ENCODE measurements around the gene POLRMT. TPM values are rescaled to one million over a fixed set of nuclear protein-coding genes. Genes with fewer than 3 reads are reported as not detected.

POLRMT gene
- total RNA-seq, 4 donors from 2014 or later = 22.1 to 39.5 (median 28.1) TPM

DNA sequence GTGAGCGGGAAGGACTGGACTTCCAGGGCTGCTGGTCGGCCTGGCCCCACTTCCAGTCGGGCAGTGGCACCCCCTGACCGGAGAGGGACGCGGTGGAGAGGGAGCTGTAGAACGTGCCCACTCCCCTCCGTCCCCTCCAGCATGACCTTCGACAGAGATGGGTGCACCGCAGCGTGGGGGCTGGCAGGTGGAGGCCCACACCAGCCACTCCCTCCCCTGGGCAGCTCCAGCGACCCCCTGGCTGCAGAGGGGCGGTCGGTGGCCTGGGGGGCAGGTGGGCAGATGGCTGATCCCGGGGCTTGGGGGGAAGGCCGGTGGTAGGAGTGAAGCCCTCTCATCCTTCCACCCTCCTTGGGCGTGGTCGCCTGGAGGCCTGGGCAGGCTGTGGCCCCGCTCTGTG is 41.2 kb downstream of the POLRMT start:
- Histone ChIP-seq H3K4me3 (no peak overlapping the region), H3K9me3 (peaks cover 0 to 4% (median 0%) of the 10 kb centered on the region in 3 donors), H3K36me3 (no peaks in the 10 kb centered on the region), H3K4me1 (peaks cover 0 to 33% (median 7%) of the 10 kb centered on the region in 3 donors), H3K27me3 (peaks cover 93% of the 10 kb centered on the region), H3K27ac (no peak overlapping the region)
- TF ChIP-seq POLR2AphosphoS5 (IDR thresholded peaks at IDR 0.05) (no peak), POLR2A (IDR thresholded peaks at IDR 0.05) (no peak), EP300 (IDR thresholded peaks at IDR 0.05) (no peak)
- TF ChIP-seq, protein P1, sequence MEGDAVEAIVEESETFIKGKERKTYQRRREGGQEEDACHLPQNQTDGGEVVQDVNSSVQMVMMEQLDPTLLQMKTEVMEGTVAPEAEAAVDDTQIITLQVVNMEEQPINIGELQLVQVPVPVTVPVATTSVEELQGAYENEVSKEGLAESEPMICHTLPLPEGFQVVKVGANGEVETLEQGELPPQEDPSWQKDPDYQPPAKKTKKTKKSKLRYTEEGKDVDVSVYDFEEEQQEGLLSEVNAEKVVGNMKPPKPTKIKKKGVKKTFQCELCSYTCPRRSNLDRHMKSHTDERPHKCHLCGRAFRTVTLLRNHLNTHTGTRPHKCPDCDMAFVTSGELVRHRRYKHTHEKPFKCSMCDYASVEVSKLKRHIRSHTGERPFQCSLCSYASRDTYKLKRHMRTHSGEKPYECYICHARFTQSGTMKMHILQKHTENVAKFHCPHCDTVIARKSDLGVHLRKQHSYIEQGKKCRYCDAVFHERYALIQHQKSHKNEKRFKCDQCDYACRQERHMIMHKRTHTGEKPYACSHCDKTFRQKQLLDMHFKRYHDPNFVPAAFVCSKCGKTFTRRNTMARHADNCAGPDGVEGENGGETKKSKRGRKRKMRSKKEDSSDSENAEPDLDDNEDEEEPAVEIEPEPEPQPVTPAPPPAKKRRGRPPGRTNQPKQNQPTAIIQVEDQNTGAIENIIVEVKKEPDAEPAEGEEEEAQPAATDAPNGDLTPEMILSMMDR (IDR thresholded peaks at IDR 0.05) = no peak
- ATAC-seq = no peak
- WGBS, 2 donors (ENCODE audit: low coverage in 1 of 2) = no CpG with 5 or more reads among the region's 19 CpGs

- peaks cover 0 to 33% (median 7%) of the 10 kb centered on the region in 3 donors for H3K4me1 ChIP-seq
- TF ChIP-seq POLR2AphosphoS5 (IDR thresholded peaks at IDR 0.05) (no peak), EP300 (IDR thresholded peaks at IDR 0.05) (no peak), POLR2A (IDR thresholded peaks at IDR 0.05) (no peak)
- TF ChIP-seq, protein P1 (IDR thresholded peaks at IDR 0.05) = no peak
- WGBS, 2 donors (ENCODE audit: low coverage in 1 of 2) = 0% methylated on average over 1 of the region's 75 CpGs; no CpG with 5 or more reads in 1 of the 2 donors
- ATAC-seq = no peak
- no peaks in the 10 kb centered on the region for H3K36me3 ChIP-seq
- H3K27me3 ChIP-seq = peaks cover 93% of the 10 kb centered on the region
- no peak overlapping the region for H3K4me3 ChIP-seq
- peaks cover 0 to 4% (median 0%) of the 10 kb centered on the region in 3 donors for H3K9me3 ChIP-seq
- no peak overlapping the region for H3K27ac ChIP-seq
Measured at GRCh38 chr19:591099-591958, 42.0 kb downstream of the POLRMT start.

GRCh38 chr19:590750-591098 is 42.6 kb downstream of the POLRMT start:
- WGBS, 2 donors (ENCODE audit: low coverage in 1 of 2) = no CpG with 5 or more reads among the region's 41 CpGs
- peaks cover 0 to 4% (median 0%) of the 10 kb centered on the region in 3 donors for H3K9me3 ChIP-seq
- peaks cover 95% of the 10 kb centered on the region for H3K27me3 ChIP-seq
- no peak overlapping the region for H3K27ac ChIP-seq
- peak overlapping the region in 1 of 2 donors; percentile 23 for H3K4me3 ChIP-seq
- H3K4me1 ChIP-seq = peaks cover 0 to 33% (median 7%) of the 10 kb centered on the region in 3 donors
- no peak for ATAC-seq
- TF ChIP-seq, protein P1 (IDR thresholded peaks at IDR 0.05) = no peak
- TF ChIP-seq POLR2A (IDR thresholded peaks at IDR 0.05) (no peak), EP300 (IDR thresholded peaks at IDR 0.05) (no peak), POLR2AphosphoS5 (IDR thresholded peaks at IDR 0.05) (no peak)
- H3K36me3 ChIP-seq = no peaks in the 10 kb centered on the region

- H3K4me1 ChIP-seq = peaks cover 0 to 33% (median 7%) of the 10 kb centered on the region in 3 donors
- no peak for ATAC-seq
- no peak for TF ChIP-seq EP300 (IDR thresholded peaks at IDR 0.05)
- no peak for TF ChIP-seq POLR2A (IDR thresholded peaks at IDR 0.05)
- TF ChIP-seq, protein P1 (IDR thresholded peaks at IDR 0.05) = no peak
- TF ChIP-seq POLR2AphosphoS5 (IDR thresholded peaks at IDR 0.05) = no peak
- H3K27ac ChIP-seq = no peak overlapping the region
- H3K27me3 ChIP-seq = peaks cover 95% of the 10 kb centered on the region
- H3K9me3 ChIP-seq = peaks cover 0 to 4% (median 0%) of the 10 kb centered on the region in 3 donors
- no CpG with 5 or more reads among the region's 50 CpGs for WGBS, 2 donors (ENCODE audit: low coverage in 1 of 2)
- H3K4me3 ChIP-seq = peak overlapping the region in 1 of 2 donors; percentile 23
- H3K36me3 ChIP-seq = no peaks in the 10 kb centered on the region
Measured at GRCh38 chr19:590396-590745, 43.0 kb downstream of the POLRMT start.
